ENCODE measurements around the gene CBX1. TPM values are rescaled to one million over a fixed set of nuclear protein-coding genes. Genes with fewer than 3 reads are reported as not detected.

The CBX1 gene
- total RNA-seq, 4 donors from 2014 or later, result 18.4 to 27.5 (median 22.3) TPM

GRCh38 chr17:48062273-48062672 is 39.0 kb downstream of the CBX1 start:
- no peak overlapping the region for H3K4me3 ChIP-seq
- H3K27ac ChIP-seq, result no peak overlapping the region
- no peaks in the 10 kb centered on the region for H3K9me3 ChIP-seq
- no peak for DNase-seq (ENCODE audit: low spot score in 2 of 2)
- H3K36me3 ChIP-seq, result peaks cover 76% of the 10 kb centered on the region
- H3K27me3 ChIP-seq, result no peaks in the 10 kb centered on the region
- H3K4me1 ChIP-seq, result peaks cover 52% of the 10 kb centered on the region
- TF ChIP-seq EP300 (IDR thresholded peaks at IDR 0.05) (no peak), POLR2AphosphoS5 (IDR thresholded peaks at IDR 0.05) (no peak), POLR2A (IDR thresholded peaks at IDR 0.05) (no peak)
- TF ChIP-seq, protein P1, sequence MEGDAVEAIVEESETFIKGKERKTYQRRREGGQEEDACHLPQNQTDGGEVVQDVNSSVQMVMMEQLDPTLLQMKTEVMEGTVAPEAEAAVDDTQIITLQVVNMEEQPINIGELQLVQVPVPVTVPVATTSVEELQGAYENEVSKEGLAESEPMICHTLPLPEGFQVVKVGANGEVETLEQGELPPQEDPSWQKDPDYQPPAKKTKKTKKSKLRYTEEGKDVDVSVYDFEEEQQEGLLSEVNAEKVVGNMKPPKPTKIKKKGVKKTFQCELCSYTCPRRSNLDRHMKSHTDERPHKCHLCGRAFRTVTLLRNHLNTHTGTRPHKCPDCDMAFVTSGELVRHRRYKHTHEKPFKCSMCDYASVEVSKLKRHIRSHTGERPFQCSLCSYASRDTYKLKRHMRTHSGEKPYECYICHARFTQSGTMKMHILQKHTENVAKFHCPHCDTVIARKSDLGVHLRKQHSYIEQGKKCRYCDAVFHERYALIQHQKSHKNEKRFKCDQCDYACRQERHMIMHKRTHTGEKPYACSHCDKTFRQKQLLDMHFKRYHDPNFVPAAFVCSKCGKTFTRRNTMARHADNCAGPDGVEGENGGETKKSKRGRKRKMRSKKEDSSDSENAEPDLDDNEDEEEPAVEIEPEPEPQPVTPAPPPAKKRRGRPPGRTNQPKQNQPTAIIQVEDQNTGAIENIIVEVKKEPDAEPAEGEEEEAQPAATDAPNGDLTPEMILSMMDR (IDR thresholded peaks at IDR 0.05), result no peak
- 88% methylated on average over 7 of the region's 7 CpGs for WGBS

GRCh38 chr17:48060249-48060648 is 41.0 kb downstream of the CBX1 start:
- H3K4me1 ChIP-seq, result peaks cover 54% of the 10 kb centered on the region
- H3K27ac ChIP-seq, result no peak overlapping the region
- TF ChIP-seq POLR2A (IDR thresholded peaks at IDR 0.05) (no peak), EP300 (IDR thresholded peaks at IDR 0.05) (no peak), POLR2AphosphoS5 (IDR thresholded peaks at IDR 0.05) (no peak)
- TF ChIP-seq, protein P1 (IDR thresholded peaks at IDR 0.05), result no peak
- no peaks in the 10 kb centered on the region for H3K9me3 ChIP-seq
- peaks cover 86% of the 10 kb centered on the region for H3K36me3 ChIP-seq
- H3K4me3 ChIP-seq, result no peak overlapping the region
- WGBS, result 59% methylated on average over 7 of the region's 7 CpGs
- no peak for DNase-seq (ENCODE audit: low spot score in 2 of 2)
- H3K27me3 ChIP-seq, result no peaks in the 10 kb centered on the region

- H3K27me3 ChIP-seq, result no peaks in the 10 kb centered on the region
- H3K36me3 ChIP-seq, result peaks cover 80% of the 10 kb centered on the region
- no peak overlapping the region for H3K27ac ChIP-seq
- no peaks in the 10 kb centered on the region for H3K9me3 ChIP-seq
- no peak for DNase-seq (ENCODE audit: low spot score in 2 of 2)
- no peak overlapping the region for H3K4me3 ChIP-seq
- H3K4me1 ChIP-seq, result peaks cover 59% of the 10 kb centered on the region
- 92% methylated on average over 32 of the region's 32 CpGs for WGBS
- TF ChIP-seq POLR2AphosphoS5 (IDR thresholded peaks at IDR 0.05), result no peak
- no peak for TF ChIP-seq POLR2A (IDR thresholded peaks at IDR 0.05)
- TF ChIP-seq EP300 (IDR thresholded peaks at IDR 0.05), result no peak
- TF ChIP-seq, protein P1 (IDR thresholded peaks at IDR 0.05), result no peak
These were observed 42.1 kb downstream of the CBX1 start for GRCh38 chr17:48059125-48059668.

DNA sequence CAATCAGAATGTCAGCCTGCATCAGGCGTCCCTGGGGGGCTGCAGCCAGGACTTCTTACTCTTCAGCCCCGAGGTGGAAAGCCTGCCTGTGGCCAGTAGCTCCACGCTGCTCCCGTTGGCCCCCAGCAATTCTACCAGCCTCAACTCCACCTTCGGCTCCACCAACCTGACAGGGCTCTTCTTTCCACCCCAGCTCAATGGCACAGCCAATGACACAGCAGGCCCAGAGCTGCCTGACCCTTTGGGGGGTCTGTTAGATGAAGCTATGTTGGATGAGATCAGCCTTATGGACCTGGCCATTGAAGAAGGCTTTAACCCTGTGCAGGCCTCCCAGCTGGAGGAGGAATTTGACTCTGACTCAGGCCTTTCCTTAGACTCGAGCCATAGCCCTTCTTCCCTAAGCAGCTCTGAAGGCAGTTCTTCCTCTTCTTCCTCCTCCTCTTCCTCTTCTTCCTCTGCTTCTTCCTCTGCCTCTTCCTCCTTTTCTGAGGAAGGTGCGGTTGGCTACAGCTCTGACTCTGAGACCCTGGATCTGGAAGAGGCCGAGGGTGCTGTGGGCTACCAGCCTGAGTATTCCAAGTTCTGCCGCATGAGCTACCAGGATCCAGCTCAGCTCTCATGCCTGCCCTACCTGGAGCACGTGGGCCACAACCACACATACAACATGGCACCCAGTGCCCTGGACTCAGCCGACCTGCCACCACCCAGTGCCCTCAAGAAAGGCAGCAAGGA is 42.7 kb downstream of the CBX1 start:
- no peak for DNase-seq (ENCODE audit: low spot score in 2 of 2)
- Histone ChIP-seq H3K27me3 (no peaks in the 10 kb centered on the region), H3K27ac (no peak overlapping the region), H3K4me1 (peaks cover 66% of the 10 kb centered on the region), H3K4me3 (no peak overlapping the region), H3K36me3 (peaks cover 73% of the 10 kb centered on the region), H3K9me3 (no peaks in the 10 kb centered on the region)
- 76% methylated on average over 11 of the region's 11 CpGs for WGBS
- TF ChIP-seq POLR2AphosphoS5 (IDR thresholded peaks at IDR 0.05) (no peak), EP300 (IDR thresholded peaks at IDR 0.05) (no peak), POLR2A (IDR thresholded peaks at IDR 0.05) (no peak)
- TF ChIP-seq, protein P1 (IDR thresholded peaks at IDR 0.05), result no peak

GRCh38 chr17:48057626-48058025 is 43.7 kb downstream of the CBX1 start:
- Histone ChIP-seq H3K4me3 (no peak overlapping the region), H3K27me3 (no peaks in the 10 kb centered on the region), H3K36me3 (peaks cover 66% of the 10 kb centered on the region), H3K4me1 (peaks cover 75% of the 10 kb centered on the region), H3K9me3 (no peaks in the 10 kb centered on the region), H3K27ac (no peak overlapping the region)
- TF ChIP-seq, protein P1 (IDR thresholded peaks at IDR 0.05), result no peak
- no peak for TF ChIP-seq EP300 (IDR thresholded peaks at IDR 0.05)
- no peak for TF ChIP-seq POLR2A (IDR thresholded peaks at IDR 0.05)
- no peak for TF ChIP-seq POLR2AphosphoS5 (IDR thresholded peaks at IDR 0.05)
- 41% methylated on average over 4 of the region's 4 CpGs for WGBS
- no peak for DNase-seq (ENCODE audit: low spot score in 2 of 2)

Data from suprapubic skin (tissue), 4 donors.